Upper lobe of right lung (tissue), 1 donor: ENCODE data around the gene HOXB6. TPM values are rescaled to one million over a fixed set of nuclear protein-coding genes. Genes with fewer than 3 reads are reported as not detected.

Experiments used
- ATAC-seq: fragments of 200-7000 bp; cut with Tn5 transposase; one replicate; pipeline ENCODE4 v1.9.1; 2020; ENCODE audit warnings: mild to moderate bottlenecking, moderate library complexity
- DNase-seq: peaks from one replicate; pipeline ENCODE4 v3.0.0-alpha.2; 2020
- H3K27ac ChIP-seq: fragments of 200-600 bp; one replicate; pipeline ENCODE4 v1.8.0; 2022
- H3K27me3 ChIP-seq: fragments of 200-600 bp; one replicate; pipeline ENCODE4 v1.8.0; 2022; ENCODE audit warnings: mild to moderate bottlenecking
- H3K36me3 ChIP-seq: fragments of 200-600 bp; one replicate; pipeline ENCODE4 v1.8.0; 2022
- H3K4me1 ChIP-seq: fragments of 200-600 bp; one replicate; pipeline ENCODE4 v1.8.0; 2022
- H3K4me3 ChIP-seq: fragments of 200-600 bp; one replicate; pipeline ENCODE4 v1.8.0; 2022; ENCODE audit warnings: mild to moderate bottlenecking
- H3K9me3 ChIP-seq: fragments of 200-600 bp; one replicate; pipeline ENCODE4 v1.8.0; 2022
- intact Hi-C: fragments of 100-400 bp; cut with DNase I; formaldehyde crosslinking; loops from one replicate; pipeline ENCODE4 v1.11.0; 2022
- total RNA-seq: library from RNA; stranded (reverse); fragmentation: NEBNext Ultra II Directional; extraction: Animal tissue kit (Norgen Biotek cat#: 25700); gene quantifications from one replicate; pipeline ENCODE4 v1.2.1, GENCODE V29; 2021
- TF ChIP-seq, protein P1 (sequence below): fragments of 200-600 bp; IDR thresholded peaks from one replicate; pipeline ENCODE4 v1.8.0; 2022; ENCODE audit warnings: antibody characterized with exemption
- donor health status: DM: no; HTN: yes; CAD: no; lungs with severe emphysema.

HOXB6 gene
- total RNA-seq, 1 donor from 2014 or later: 4.9 TPM

DNA sequence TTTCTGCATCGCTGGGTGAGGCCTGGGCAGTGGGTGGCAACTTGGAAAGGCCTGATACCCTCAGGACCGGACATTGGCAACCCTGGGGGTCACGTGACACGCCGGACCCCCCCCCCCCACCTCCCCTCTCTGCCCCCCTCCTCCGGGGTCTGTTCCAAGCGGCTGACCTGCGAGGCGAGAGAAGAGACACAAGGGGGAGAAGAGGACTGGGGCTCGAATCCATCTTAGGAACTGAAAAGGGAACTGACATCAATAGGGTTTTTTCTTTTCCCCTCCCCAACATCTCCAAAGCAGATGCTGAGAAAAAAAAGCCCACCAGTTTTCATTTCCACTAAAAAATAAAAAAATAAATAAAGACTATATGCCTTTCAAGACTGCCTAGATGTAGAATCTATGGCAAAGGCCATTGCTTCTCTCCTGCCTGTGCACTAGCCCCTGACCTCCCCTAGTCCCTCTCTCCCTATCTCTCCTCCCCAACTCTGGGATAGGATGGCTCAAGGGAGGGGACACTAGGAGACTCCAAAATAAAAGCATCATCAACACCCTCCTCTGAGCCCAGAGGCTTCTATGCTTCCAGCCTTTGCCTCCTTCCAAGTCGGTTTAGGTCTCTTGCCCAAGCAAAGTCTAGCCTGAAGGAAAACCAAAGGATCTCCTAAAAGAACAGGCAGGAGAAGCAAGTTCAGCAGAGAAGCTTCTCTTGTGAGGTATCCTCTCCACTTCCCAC is 52.2 kb downstream of the HOXB6 start:
- Histone ChIP-seq H3K27me3 (peaks cover 30% of the 10 kb centered on the region), H3K4me1 (peaks cover 8% of the 10 kb centered on the region), H3K27ac (peak overlapping the region; percentile 55), H3K36me3 (no peaks in the 10 kb centered on the region), H3K4me3 (peak overlapping the region; percentile 46), H3K9me3 (no peaks in the 10 kb centered on the region)
- peak; percentile 50 for ATAC-seq
- intact Hi-C loops: no loop called here
- no peak for DNase-seq
- TF ChIP-seq, protein P1, sequence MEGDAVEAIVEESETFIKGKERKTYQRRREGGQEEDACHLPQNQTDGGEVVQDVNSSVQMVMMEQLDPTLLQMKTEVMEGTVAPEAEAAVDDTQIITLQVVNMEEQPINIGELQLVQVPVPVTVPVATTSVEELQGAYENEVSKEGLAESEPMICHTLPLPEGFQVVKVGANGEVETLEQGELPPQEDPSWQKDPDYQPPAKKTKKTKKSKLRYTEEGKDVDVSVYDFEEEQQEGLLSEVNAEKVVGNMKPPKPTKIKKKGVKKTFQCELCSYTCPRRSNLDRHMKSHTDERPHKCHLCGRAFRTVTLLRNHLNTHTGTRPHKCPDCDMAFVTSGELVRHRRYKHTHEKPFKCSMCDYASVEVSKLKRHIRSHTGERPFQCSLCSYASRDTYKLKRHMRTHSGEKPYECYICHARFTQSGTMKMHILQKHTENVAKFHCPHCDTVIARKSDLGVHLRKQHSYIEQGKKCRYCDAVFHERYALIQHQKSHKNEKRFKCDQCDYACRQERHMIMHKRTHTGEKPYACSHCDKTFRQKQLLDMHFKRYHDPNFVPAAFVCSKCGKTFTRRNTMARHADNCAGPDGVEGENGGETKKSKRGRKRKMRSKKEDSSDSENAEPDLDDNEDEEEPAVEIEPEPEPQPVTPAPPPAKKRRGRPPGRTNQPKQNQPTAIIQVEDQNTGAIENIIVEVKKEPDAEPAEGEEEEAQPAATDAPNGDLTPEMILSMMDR: no peak

DNA sequence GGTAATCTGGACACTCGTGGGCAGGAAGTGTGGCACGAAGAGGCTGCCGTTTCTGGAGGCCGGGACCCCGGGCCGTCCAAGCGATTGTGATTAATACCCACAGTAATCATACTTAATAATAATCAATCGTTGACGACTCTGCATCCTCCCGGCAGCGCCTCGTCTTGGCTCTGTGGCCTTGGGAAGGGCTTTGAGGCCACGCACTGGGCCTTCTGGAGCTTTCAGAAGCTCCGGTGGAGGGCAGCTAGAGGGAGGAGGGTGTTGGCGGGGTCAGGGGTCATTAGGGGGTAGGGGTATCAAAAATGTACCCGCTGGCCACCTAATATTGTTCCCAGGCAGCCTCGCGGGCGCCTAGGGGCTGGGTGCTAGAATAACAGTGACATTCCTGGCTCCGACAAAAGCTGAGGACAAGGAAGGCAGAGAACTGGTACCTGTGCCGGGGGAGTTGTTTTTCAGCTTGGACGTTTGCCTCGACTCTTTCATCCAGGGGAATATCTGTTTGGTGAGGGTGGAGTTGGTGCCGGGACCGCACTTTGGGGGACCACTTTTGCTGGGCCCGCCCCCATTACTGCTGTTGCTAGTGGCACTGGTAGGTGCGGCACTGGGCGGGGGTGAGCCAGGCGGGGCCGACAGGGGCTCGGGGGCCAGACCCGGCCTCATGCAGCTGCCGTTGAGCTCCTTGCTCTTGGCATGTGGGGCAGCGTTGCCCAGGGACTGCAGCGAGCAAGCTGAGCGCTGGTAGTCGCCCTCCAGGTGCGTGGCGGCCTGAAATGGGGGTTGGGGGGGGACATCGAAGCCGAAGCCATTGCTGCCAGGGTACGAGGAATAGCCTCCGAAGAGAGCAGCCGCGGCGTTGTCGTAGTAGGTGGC is 53.0 kb downstream of the HOXB6 start:
- peaks cover 8% of the 10 kb centered on the region for H3K4me1 ChIP-seq
- intact Hi-C loops: no loop called here
- TF ChIP-seq, protein P1: no peak
- H3K27ac ChIP-seq: peak overlapping the region; percentile 55
- no peaks in the 10 kb centered on the region for H3K36me3 ChIP-seq
- H3K27me3 ChIP-seq: peaks cover 38% of the 10 kb centered on the region
- H3K9me3 ChIP-seq: no peaks in the 10 kb centered on the region
- H3K4me3 ChIP-seq: peak overlapping the region; percentile 46
- no peak for ATAC-seq
- peak; percentile 61 for DNase-seq

DNA sequence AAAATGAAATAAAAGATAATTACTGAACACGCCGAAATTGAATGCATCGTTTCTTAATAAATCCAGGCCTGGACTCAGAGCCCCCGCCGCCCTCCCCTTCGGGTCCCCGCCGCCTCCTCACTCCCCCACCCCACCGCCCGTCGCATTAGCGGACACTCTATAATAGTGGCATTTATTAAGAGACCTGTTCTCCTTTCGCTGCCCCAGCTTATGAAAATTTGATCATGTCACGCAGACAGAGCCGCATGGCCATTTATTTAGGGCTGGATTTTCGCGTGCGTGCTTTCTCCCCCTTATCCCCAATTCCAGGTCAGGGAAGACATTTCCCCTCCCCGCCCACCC is 53.6 kb downstream of the HOXB6 start:
- H3K27ac ChIP-seq: peak overlapping the region; percentile 55
- intact Hi-C loops: no loop called here
- no peaks in the 10 kb centered on the region for H3K36me3 ChIP-seq
- ATAC-seq: no peak
- H3K4me1 ChIP-seq: peaks cover 2% of the 10 kb centered on the region
- TF ChIP-seq, protein P1: no peak
- peak; percentile 25 for DNase-seq
- peaks cover 43% of the 10 kb centered on the region for H3K27me3 ChIP-seq
- no peak overlapping the region for H3K4me3 ChIP-seq
- H3K9me3 ChIP-seq: no peaks in the 10 kb centered on the region

DNA sequence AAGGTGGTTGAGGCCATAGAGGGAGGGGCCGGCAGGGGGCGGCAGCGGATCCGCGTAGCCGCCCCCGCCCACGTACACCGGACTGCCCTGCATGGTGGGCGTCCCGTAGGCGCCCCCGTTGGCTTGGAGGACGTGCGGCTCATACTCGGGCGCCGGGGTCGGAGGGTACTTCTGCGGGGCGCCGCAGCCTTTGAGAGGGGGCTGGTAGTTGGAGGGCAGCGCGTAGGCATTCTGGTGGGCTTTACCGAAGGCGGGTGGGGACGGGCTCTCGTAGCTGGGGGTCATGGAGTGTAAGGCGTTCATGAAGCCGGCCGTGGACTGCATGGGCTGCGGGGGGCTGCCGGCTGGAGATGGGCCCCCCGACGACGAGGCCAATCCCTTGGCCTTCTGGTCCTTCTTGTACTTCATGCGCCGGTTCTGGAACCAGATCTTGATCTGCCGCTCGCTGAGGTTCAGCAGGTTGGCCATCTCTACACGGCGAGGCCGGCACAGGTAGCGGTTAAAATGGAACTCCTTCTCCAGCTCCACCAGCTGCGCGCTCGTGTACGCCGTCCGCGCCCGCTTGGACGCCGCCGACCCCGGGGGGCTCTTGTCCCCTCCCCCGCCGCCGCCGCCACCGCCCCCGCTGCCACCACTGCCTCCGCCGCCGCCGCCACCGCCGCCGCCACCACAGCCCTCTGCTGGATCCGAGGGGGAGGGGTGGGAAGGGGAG is 54.1 kb downstream of the HOXB6 start:
- H3K27me3 ChIP-seq: peaks cover 45% of the 10 kb centered on the region
- no peaks in the 10 kb centered on the region for H3K36me3 ChIP-seq
- H3K4me1 ChIP-seq: peaks cover under 1% of the 10 kb centered on the region
- H3K4me3 ChIP-seq: no peak overlapping the region
- H3K27ac ChIP-seq: peak overlapping the region; percentile 66
- ATAC-seq (no peak), DNase-seq (no peak)
- TF ChIP-seq, protein P1: no peak
- intact Hi-C loops: no loop called here
- no peaks in the 10 kb centered on the region for H3K9me3 ChIP-seq

GRCh38 chr17:48549914-48550501 is 54.8 kb downstream of the HOXB6 start:
- intact Hi-C loops: no loop called here
- Histone ChIP-seq H3K27me3 (peaks cover 52% of the 10 kb centered on the region), H3K9me3 (no peaks in the 10 kb centered on the region), H3K27ac (peak overlapping the region; percentile 66), H3K4me3 (no peak overlapping the region), H3K4me1 (peaks cover 7% of the 10 kb centered on the region), H3K36me3 (no peaks in the 10 kb centered on the region)
- TF ChIP-seq, protein P1: no peak
- no peak for ATAC-seq
- DNase-seq: no peak
